Activated gamma-delta T cell treated with Interleukin-2 at 50 U/mL for 16 hours (primary cell): Measurements from ENCODE around the gene MYH6.
A peak's percentile ranks its signal among the peaks of the same experiment; 100 is the strongest.

ENCODE experiments used
- DNase-seq: peaks from one replicate; pipeline ENCODE4 v3.0.0-alpha.2; 2020

MYH6 gene

DNA sequence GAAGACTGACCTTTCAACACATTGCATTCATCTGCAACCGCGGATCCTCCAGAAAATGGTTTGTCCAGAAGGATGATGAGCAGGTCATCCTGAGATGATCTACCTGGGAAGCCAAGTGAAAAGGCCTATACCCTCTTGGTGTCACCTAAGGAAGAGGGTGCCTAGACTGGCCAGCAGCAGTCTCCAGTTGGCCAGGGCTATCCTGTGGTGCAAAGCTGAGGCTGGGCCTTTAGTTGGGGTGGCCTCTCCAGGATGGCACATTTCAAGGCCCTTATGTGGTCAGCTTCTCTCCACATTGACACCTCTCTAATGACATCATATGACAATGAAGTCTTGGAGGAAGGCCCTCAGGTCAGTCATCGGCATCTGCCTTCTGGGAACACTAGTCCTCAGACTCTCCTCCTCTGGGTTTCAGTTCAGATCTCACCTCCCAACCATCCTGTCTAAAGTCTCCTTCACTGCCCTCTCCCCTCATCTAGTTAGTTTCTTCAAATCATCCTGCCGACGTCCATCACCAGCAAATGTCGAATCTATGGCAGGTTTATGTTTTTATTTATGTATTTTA is 52.1 kb downstream of the MYH6 start:
- DNase-seq: no peak

DNA sequence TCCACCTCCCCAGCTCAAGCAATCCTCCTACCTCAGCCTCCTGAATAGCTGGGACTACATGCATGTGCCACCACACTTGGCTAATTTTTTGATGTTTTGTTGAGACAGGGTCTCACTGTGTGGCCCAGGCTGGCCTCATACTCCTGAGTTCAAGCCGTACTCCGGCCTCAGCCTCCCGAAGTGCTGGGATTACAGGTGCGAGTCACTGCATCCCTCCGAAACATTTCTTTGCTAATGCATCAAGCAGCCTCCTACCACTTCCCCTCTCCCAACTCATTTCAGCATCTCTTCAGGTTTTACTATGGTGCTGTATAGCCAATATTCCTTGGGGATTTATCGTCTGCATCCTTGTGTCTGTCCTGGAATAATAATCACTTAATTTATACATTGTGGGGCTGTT is 53.1 kb downstream of the MYH6 start:
- no peak for DNase-seq

- no peak for DNase-seq
Measured at GRCh38 chr14:23353433-23353780, 54.7 kb downstream of the MYH6 start.

GRCh38 chr14:23352506-23353432 is 55.3 kb downstream of the MYH6 start, which contains the start of gene SLC22A17:
SLC22A17 (minus strand) TSS chr14:23352887.
- peak; percentile 29 for DNase-seq

- no peak for DNase-seq
Measured at GRCh38 chr14:23351681-23352505, 56.2 kb downstream of the MYH6 start.

GRCh38 chr14:23349156-23349845 is 58.8 kb downstream of the MYH6 start:
- no peak for DNase-seq

- DNase-seq: no peak
Measured at GRCh38 chr14:23348297-23348655, 59.8 kb downstream of the MYH6 start.

DNA sequence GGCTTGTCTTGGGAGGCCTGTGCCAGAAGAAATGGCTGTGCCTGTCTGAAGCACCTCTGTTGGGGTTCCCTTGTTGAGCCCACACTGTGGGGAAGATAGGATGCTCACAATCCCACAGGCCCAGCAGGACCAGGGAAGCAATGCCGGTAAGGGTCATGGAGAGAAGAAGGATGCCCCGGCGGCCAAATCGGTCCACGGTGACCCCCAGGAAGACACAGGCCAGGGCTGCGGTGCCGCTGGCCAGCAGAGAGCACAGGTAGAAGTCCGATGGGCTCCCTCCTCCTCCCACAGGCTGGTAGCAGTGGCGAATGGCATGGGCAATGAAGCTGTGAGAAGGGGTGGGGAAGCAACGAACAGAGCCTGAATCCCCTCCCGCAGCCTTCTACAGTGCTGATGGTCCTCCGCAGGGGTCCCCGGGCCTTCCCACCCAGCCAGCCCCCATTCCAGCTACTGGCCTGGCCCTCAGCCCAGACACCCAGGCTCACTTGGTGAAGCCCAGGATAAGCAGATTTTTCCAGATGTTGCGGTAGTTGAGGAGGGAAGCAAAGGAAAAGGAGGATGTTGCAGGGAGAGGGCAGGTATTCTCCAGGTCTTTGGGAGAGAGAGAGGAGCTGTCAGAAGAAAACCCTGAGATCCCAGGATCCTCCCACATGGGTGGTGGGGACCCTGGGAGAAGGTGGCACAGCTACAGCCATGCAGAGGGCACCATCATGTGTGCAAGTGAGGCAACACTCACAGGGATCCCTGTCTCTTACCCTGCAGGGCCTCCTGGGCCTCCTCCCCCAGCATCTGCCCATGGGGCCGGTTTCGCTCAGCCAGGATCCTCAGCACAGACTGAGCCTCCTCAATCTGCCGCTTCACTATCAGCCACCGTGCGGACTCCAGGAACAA is 60.4 kb downstream of the MYH6 start:
- DNase-seq: no peak

GRCh38 chr14:23346693-23347405 is 61.2 kb downstream of the MYH6 start:
- no peak for DNase-seq

- no peak for DNase-seq
Measured at GRCh38 chr14:23345987-23346692, 61.9 kb downstream of the MYH6 start.

- no peak for DNase-seq
Measured at GRCh38 chr14:23344481-23344880, 63.6 kb downstream of the MYH6 start.

GRCh38 chr14:23339506-23340268 is 68.4 kb downstream of the MYH6 start:
- no peak for DNase-seq

DNA sequence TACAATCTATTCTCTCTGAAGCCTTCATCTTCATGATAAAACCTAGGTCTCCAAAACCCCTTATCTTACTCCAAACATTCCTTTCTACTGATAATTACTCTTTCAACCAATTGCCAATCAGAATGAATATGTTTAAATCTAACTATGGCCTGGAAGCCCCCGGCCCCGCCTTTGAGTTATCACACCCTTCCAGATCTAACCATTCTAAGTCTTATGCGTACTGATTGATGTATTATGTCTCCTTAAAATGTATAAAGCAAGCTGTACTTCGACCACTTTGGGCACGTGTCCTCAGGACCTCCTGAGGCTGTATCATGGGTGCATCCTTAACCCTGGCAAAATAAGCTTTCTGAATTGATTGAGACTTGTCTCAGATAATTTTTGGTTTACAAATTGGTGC is 72.5 kb downstream of the MYH6 start:
- DNase-seq: no peak
